GM21723 (cell line): ENCODE data around the gene LYG2.
"Not testable (repeated sequence)": the region's sequence is repeated elsewhere in the genome, so short reads cannot be mapped to it uniquely, and the experiment has no call there.

Experiments used
- ATAC-seq: cut with Tn5 transposase; IDR thresholded peaks from one replicate; pipeline ENCODE4 v1.9.1; 2021; ENCODE audit warnings: mild to moderate bottlenecking, moderate library complexity; ENCODE audit not compliant: unreplicated experiment

The LYG2 gene

GRCh38 chr2:99201959-99202678, 53.3 kb downstream of the LYG2 start:
- ATAC-seq, result no peak

- ATAC-seq, result no peak
Observed at GRCh38 chr2:99200076-99200800, 55.2 kb downstream of the LYG2 start.

- ATAC-seq, result no peak
Observed at GRCh38 chr2:99198103-99198841, 57.2 kb downstream of the LYG2 start.

GRCh38 chr2:99192364-99192763, 63.1 kb downstream of the LYG2 start:
- ATAC-seq, result not testable (repeated sequence)
